GM19468 (cell line): Measurements from ENCODE around the gene ACOT7.
"Not testable (repeated sequence)": the region's sequence is repeated elsewhere in the genome, so short reads cannot be mapped to it uniquely, and the experiment has no call there.

ENCODE experiments used
- ATAC-seq: cut with Tn5 transposase; IDR thresholded peaks from one replicate; pipeline ENCODE4 v1.9.1; 2021; ENCODE audit warnings: mild to moderate bottlenecking, moderate library complexity, moderate number of reproducible peaks; ENCODE audit not compliant: unreplicated experiment; ENCODE audit errors: extremely low read depth

Gene ACOT7

GRCh38 chr1:6244401-6245049 is 149.0 kb downstream of the ACOT7 start:
- ATAC-seq: no peak

- ATAC-seq: no peak
Measured at GRCh38 chr1:6243993-6244392, 149.6 kb downstream of the ACOT7 start, which contains the start of gene HES3. Gene HES3, plus strand, starts transcription at chr1:6244179. Its CDS starts 187 bp downstream, at chr1:6244366.

GRCh38 chr1:6243053-6243834 is 150.3 kb downstream of the ACOT7 start:
- ATAC-seq: no peak

- no peak for ATAC-seq
Measured at GRCh38 chr1:6241887-6242740, 151.5 kb downstream of the ACOT7 start.

GRCh38 chr1:6241107-6241886 is 152.3 kb downstream of the ACOT7 start:
- no peak for ATAC-seq

GRCh38 chr1:6239950-6240768 is 153.4 kb downstream of the ACOT7 start:
- ATAC-seq: no peak

GRCh38 chr1:6239213-6239752 is 154.3 kb downstream of the ACOT7 start:
- no peak for ATAC-seq

- no peak for ATAC-seq
Measured at GRCh38 chr1:6237093-6237492, 156.5 kb downstream of the ACOT7 start.

- peak; percentile 17 for ATAC-seq
Measured at GRCh38 chr1:6235296-6235677, 158.3 kb downstream of the ACOT7 start.

GRCh38 chr1:6234502-6235295 is 158.9 kb downstream of the ACOT7 start:
- ATAC-seq: no peak

GRCh38 chr1:6233376-6233775 is 160.2 kb downstream of the ACOT7 start:
- ATAC-seq: no peak

- no peak for ATAC-seq
Measured at GRCh38 chr1:6225651-6226050, 167.9 kb downstream of the ACOT7 start.

- ATAC-seq: no peak
Measured at GRCh38 chr1:6224718-6225117, 168.8 kb downstream of the ACOT7 start.

- ATAC-seq: no peak
Measured at GRCh38 chr1:6223617-6224016, 169.9 kb downstream of the ACOT7 start.

GRCh38 chr1:6222636-6223035 is 170.9 kb downstream of the ACOT7 start:
- no peak for ATAC-seq

GRCh38 chr1:6221210-6221784 is 172.3 kb downstream of the ACOT7 start:
- ATAC-seq: no peak

GRCh38 chr1:6220236-6220635 is 173.3 kb downstream of the ACOT7 start:
- no peak for ATAC-seq

- ATAC-seq: not testable (repeated sequence)
Measured at GRCh38 chr1:6219641-6220040, 173.9 kb downstream of the ACOT7 start.
